Stromal cell of bone marrow (primary cell): ENCODE results near the gene SHANK1.

ENCODE experiments used
- DNase-seq: peaks from one replicate; pipeline ENCODE4 v3.0.0-alpha.2; 2012; ENCODE audit warnings: low read depth

Gene SHANK1

DNA sequence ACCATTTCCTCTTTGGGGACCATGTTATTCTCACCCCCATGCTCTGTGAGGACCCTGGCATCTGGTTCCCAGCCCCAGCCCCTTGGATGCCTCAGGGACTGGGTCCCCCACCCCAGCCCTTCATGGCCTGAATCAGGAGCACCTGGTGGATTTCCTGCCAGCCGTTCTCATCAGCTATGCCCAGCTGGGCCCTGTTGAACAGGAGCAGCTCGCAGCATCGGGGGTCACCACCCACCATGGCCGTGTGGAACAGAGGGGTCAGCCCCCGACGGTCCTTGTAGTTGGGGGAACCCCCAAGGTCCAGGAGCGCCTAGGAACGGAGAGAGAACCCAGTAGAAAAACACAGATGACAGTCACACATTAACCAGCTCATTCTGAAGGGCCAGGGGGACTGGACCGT, 7.8 kb downstream of the SHANK1 start:
- DNase-seq = no peak

DNA sequence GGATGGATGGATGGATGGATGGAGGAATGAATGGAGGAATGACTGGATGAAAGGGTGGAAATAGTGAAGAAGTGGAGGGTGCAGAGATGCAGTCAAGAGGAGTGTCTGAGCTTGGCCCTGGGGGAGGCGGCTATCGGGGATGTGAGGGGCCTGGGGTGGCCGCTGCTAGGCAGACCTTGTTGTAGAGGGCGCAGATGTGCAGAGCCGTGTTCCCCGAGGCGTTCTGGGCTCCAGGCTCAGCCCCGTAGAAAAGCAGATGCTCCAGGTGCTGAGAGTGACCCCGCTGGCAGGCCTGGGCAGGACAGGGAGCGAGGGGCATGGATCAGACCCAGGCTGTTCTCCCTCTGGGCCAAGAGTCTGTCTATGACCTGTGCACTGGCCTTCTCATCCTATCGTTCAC, 8.4 kb downstream of the SHANK1 start:
- no peak for DNase-seq

DNA sequence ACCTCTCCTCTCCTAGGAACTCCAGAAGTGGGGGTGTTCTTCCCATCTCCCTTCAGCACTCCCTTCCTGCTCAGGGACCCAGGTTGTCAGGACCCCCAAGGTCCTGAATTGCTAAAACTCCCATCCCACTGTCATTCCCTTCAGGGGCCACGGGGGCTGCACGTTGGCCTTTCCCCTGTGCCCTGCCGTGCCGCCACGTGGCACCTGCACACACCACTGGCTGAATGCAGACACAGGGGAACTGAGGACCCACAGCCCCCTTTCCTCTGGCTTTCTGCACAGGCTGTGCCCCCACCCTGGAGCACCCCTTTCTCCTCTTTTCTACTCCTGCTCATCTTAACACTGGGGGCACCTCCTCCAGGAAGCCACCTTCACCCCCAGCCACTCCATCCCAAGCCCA, 9.0 kb downstream of the SHANK1 start:
- no peak for DNase-seq

DNA sequence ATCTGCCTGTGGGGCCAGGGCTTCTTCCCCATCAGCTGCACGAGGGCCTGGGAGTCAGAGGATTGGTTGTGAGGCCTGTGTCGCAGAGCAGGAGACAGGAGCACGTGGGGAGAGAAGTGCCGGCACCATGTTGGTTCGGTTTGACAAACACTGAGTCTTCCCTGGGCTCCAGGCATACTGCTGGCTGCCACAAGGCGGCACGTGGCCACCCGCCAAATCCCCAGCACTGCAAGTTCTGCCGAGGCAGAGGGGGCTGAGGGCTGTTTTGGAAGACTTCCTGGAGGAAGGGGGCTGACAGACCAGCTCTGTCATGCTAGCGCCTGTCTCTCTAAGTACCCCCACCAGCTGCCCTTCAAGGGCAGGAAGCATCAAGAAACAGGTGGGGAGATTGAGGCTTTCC, 9.5 kb downstream of the SHANK1 start:
- DNase-seq = no peak

DNA sequence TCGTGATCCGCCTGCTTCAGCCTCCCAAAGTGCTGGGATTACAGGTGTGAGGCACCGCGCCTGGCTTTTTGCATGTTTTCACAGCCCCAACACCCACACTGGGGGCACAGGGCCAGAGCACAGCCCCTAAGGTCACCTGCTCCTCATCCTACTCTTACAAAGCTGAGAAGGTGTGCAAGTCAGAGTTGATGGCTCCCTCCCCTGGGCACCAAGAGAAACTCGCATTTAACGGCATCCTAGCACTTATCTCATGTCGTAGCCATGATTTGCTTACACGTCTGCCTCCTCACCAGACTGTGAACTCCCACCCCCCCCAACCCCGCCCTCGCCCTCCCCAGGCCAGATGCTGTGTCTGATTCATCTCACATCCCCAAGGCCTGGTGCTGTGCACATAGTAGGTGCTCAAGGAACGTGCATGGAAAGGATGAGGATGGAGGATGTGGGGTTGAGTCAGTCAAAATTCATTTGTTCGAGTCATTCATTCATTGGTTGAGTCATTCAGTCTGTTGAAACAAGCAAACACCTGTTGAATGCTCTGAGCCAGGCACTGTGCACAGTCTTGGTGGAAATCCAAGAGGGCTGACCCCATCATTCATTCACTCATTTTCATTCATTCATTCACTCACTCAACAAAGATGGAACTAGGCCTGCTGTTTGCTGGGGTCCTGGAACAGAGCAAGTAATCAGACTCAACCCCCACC, 11.3 kb downstream of the SHANK1 start:
- no peak for DNase-seq

DNA sequence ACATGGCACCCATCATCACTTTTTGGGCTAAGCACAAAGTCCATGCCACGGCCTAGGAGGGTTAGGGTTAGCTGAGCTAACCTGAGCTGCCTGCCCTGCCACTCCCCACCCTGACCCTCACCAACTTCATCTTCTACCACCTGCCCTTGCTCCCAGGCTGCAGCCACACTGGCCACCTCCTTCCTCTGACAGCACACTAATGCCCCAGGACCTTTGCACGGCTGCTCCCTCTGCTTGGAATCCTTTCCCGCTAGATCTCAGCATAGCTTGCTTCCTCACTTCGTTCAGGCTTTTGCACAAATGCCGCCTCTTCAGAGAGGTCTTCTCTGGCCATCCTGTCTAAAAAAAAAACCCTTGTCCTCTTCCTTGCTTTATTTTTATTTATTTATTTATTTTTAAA, 13.2 kb downstream of the SHANK1 start:
- no peak for DNase-seq

DNA sequence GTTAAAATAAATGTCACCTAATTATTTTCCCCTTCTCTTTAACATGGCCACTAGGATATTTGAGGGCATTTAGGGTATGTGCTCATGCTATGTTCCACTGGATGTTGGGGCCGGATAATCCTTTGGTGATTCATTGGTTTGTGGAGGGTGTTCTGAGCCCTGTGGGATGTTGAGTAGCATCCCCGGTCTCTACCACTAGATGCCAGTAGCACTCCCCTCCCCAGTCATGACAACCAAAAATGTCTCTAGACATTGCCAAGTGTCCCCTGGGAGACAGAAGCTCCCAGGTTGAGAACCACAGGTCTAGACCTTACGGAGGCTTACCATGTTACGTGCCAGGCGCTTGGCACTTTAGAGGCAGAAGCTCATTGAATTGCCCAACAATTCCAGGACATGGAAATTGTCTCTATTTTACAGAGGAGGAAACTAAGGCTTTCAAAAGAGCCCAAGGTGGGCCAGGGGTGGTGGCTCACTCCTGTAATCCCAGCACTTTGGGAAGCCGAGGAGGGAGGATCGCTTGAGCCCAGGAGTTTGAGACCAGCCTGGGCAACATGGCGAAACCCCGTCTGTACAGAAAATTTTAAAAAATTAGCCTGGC, 14.1 kb downstream of the SHANK1 start:
- peak; percentile 48 for DNase-seq

DNA sequence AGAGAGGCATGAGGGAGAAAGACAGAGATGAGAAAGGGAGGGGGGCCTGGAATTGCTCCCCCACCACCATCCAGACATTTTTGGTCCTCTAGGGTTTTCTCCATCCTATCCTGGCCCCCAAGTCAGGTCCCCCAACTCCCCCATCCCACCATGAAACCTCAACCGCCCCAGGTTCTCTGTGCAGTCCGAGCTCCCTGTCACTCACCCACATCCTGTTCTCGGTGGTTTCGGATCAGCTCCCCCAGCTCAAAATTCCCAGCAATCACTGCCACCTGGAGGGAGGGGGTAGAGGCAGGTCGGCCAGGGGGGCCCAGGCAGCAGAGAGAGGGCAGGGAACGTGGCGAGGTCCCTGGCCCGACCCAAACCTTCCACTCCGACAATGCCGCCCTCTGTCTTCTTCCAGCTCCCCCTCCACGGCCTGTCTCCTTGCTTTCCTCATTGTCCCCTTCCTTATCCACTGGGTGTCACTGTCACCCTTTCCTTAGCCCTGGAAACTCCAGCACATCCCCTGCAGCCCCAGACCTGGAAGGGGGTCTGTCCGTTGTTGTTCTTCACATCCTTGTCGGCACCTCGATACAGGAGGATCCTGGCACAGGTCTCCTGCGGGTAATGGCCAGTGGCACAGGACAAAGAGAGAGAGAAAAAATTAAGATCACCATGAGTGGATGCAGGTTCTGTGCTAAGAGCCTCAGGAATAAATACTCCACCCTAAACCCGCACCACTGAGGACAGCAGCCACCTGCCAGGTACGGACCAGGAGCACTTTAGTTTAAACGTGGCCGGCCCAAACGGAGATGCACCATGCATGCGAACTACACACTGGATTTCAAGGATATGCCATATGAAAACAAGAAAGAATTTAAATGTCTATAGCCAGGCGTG, 15.4 kb downstream of the SHANK1 start:
- DNase-seq = no peak

DNA sequence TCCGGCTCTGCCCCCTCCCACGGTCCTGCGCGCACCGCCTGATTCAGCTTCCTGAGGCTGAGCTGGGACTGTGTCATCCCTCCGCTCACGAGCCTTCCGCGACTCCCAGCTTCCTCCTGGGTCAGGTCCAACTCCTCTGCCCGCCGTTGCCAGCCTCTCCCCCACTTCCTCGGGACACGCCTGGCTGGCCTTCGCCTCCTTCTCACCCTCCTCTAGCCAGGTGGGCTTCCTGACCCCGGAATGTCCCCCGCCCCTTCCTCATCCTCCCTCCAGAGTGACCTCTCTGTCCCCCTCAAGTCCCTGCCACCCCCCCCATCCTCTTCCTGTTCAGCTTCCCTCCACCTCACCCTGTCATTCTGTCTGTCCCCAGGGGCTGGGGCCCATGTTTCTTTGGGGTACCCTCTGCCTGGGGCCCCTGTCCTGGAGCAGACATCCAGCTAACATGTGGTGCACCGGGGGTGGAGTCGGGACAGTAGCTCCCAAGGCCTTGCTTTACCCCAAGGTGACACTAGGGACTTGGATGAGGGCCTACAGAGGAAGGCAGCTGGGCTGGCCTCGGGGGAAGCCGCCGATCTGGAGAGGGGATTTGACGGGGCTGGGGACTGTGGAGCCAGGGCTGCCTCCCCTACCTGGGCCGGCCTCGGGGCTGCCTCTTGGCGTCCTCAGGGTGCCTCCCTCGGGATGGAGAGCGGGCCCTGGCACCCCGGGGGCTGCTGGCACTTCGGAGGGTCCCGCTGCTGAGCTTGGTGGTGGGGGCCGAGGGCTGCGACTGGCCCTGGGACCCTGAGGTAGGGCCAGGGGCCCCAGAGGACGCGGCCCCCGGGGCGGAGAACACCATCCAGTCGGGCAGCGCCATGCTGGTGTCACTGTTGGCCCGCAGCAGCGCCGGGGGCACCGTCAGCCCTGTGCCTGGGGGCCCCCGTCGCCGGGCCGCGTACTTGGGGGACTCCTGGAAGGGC, 16.5 kb downstream of the SHANK1 start:
- DNase-seq = no peak

DNA sequence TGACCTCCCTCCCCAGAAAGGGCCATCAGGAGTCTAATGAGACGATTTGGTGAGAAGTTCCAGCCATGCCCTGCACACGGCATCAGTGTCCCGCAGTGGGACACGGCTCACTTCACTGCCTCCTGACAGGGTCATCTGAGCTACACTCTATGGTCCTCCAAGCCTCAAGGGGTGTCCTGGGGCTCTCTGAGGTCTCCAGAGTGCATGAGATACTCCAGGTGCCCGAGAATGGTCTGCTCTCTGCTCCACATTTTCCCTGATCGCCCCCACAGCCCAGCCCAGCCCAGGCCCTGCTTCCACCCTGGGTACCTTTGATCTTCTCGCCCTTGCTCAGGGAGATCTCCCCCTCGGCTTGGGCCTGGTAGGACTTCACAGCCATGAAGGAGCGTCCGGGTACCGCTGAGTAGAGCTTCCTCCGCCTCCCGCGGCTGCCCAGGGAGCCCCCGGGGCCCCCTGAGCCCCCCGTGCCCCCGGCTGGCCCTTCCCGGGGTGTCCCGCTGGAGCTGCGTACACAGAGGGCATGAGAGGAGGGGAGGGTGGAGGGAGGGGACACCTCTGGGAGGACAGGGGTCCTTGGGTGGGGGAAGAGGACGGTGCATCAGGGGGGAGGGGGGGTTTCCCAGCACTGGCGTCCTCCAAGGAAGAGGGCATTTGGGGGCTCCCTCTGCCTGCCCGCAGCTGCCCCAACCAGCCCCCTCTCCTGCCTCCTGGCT, 17.3 kb downstream of the SHANK1 start:
- DNase-seq = no peak

DNA sequence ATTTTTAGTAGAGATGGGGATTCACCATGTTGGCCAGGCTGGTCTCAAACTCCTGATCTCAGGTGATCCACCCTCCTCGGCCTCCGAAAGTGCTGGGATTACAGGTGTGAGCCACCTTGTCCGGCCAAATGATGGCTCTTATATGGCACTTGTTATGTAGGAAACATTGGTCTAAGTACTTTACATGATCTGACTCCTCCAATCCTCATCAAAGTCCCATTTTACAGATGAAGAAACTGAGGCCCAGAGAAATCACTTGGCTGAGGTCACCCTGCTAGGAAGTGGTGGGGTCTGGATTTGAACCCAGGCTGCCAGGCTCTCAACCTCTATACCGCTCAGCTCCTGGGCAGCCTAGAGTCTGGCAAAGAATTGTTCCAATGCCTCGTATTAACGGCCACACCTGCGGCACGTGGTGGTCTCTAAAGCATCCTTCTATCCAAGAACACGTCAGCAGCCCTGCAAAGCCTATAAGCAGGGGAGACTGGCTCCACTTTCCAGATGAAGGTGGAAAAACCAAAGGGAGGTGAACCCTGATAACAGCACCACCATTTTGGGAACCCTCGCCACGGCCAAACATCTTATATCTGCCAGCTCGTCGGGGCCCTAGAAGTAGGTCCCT, 18.1 kb downstream of the SHANK1 start:
- DNase-seq = no peak

DNA sequence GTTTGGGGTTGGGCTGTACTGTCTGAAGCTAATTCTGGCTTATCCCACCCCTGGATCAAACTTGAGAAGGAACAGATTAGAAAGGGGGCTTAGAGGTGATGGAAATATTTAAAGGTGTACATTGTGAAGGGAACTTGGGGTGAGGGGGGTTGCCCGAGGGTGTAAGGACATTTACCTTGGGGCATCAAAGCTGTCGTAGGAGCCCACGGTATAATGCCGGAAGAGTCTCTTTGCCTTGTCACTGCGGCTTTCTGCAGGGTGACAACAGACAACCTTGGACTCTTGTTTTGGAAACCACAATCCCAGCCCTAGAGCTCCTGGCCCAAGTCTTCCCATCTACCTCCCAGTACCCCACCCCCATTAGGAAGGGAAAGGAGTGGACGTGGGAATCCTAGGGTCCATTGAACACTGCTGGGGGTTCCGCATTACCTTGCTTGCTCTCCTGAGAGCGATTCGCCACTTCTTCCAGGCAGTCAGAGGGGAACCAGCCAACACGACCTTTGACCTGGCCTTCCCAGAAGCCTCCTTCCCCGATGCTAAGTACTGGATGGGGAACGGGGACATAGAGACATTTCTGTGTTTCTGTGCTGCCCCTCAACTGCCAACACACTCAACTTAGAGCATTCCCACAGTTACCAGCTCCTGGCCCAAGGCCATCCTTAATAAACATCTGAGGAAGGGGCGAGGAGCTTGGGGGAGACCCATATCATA, 22.0 kb downstream of the SHANK1 start:
- no peak for DNase-seq

DNA sequence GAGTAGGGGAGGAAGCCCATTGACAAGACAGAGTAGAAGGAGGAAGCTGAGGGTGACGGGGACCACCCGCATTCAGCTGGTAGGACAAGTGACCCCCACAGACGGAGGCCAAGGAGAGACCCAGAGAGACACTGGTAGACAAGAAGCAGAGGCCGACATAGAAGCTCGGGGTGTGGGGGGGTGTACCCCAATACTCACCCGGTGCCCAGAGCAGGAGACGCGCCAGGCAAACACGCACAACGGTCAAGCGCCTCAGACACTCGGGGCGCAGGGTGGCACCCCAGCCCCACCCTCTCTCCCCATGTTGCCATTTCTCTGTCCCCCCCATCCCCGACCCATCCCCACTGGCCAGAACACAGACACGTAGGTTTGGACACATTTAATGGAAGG, 23.5 kb downstream of the SHANK1 start:
- no peak for DNase-seq

DNA sequence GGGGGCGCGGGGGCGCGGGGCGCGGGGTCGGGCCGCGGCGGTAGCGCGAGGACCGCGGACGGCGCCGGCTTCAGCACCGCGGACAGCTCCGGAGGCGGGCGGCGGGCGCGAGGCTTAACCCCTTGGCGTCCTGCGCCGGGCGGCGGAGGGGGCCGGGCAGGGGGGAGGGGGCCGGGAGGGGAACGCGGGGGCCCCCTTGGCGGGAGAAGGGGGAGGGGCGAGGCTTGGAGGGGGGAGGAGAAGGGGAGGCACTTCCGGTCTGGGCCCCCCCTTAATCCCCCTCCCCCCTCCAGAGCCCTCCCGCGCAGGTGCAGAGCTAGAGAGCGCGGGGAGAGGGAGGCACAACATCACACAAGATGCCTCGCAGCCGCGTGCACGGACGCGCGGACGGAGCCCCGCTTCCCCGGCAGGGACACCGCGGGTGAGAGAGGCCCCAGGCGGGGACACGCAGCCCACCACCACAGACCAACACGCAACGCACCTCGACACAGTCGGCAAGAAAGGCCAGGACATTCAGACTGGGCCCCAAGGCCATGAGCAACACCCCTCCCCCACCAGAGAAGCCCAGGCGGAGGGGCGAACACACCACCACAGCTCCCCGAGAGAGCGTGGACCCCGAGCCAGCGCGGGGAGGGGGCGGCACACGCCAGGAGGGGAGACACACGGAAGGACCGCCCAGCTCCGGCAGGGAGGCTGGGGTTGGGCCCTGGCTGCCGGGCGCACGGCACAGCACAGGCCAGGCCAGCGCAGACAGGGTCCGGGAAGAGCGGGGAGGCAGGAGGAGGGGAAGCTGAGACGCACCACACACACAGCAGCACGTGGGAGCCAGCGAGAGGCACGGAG, 24.1 kb downstream of the SHANK1 start:
- no peak for DNase-seq

DNA sequence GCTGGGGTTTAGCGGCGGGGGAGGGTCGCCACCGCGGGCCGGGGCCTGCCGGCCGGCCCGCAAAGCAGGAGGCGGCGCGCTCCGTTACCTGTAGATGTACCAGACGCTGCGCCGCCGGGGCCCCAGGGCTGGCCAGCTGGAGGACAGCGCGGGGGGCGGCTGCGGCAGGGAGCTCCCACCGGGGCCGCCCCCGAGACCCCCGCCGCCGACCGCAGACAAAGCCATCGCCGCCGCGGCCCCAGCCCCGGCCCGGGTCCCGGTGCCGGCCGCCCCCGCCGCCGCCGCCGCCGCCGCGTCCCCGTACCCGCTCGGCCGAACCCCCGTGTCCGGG, 24.8 kb downstream of the SHANK1 start:
- DNase-seq = no peak

DNA sequence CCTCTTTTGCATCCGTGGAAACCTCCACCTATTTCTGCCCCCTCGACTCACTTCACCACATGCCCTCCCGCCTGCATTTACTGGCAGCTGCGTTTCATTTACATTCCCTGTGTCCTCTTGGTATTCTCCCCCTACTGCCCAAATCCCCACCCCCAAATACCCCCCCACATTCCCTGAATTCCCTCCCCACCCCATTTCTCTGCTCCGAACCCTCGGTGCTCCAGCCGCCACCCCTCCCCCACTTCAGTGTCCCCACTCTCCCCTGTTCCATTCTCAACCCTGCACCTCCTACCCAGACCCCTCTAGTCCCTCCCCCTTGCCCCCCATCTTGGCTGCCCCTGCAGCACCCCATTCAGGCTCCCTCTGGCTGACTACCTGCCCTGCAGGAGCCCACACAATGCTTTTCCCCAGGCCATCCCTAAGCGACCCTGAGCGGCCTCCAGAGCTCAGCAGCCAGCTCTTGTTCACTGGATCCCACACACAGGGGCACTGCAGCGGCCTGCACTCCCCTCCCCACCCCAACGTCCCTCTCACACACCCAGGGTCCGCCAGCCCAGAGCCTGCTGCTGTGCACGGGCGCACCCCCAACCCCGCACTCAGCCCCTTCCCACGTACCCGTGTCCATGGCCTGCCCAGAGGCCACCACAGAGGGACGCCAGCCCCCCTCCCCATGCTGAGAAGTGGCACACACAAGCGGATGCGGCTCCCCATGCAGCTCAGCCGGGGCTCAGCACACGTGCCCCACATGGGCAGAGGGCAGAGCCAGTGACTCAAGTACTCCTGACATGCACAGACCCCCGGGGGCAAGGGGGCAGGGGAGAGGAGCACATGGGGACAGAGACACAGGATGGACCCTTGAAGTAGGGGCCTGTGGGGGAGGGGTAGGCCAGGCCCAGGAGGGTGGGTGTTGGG, 26.3 kb downstream of the SHANK1 start:
- no peak for DNase-seq

DNA sequence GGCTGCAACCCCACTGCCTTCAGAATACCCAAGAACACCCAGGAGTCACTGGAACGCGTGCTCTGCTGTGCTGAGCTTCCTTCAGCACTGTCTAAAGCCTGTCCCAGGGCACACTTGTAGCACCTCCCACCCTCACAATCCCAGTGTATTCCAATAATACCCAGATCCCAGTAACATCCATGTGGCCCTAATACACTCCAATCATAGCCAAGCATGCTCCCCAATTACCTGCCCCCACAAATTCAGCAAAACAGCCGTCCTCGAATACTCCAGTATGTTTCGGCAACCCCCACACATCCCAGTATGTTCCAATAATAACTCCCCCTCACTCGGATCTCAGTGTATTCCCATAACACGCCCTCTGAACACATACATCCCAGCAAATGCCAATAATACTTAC, 29.2 kb downstream of the SHANK1 start:
- DNase-seq = no peak

DNA sequence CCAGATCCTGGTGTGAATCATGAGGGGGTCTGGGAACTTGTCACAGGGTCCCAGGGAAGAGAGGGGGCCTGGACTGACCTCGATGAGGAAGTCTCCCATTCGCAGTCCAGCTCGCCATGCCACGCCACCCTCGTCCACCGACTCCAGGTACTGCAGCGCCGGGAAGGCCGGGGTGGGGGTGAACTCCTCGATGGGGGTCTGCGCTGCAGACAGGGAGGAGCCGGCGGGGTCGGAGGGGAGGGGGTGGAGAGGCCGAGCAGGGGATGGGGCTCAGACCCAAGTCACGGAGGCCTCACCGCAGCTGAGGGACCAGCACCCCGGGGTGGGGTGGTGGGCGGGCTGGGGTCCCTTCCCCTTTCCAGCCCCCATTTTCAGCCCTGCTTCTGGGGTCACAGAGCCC, 30.8 kb downstream of the SHANK1 start:
- DNase-seq = no peak
